ENCODE measurements around the gene ZDHHC12.
"Not testable (repeated sequence)": the region's sequence is repeated elsewhere in the genome, so short reads cannot be mapped to it uniquely, and the experiment has no call there.

ZDHHC12 gene

GRCh38 chr9:128702949-128703615, 20.8 kb downstream of the ZDHHC12 start:
- TF ChIP-seq CTCF (IDR thresholded peaks at IDR 0.05; ENCODE audit: low read depth, low read length) = no peak
- DNase-seq (ENCODE audit: extremely low read depth, low read depth) = no peak

- peak; percentile 75 for TF ChIP-seq CTCF (IDR thresholded peaks at IDR 0.05; ENCODE audit: low read depth, low read length)
- no peak for DNase-seq (ENCODE audit: extremely low read depth, low read depth)
Observed at GRCh38 chr9:128702445-128702948, 21.4 kb downstream of the ZDHHC12 start, which contains the start of gene PKN3. Gene PKN3 (plus strand): TSS chr9:128702503. CDS start chr9:128702916, 413 bp downstream.

- TF ChIP-seq CTCF (IDR thresholded peaks at IDR 0.05; ENCODE audit: low read depth, low read length) = no peak
- DNase-seq (ENCODE audit: extremely low read depth, low read depth) = no peak
Observed at GRCh38 chr9:128701227-128701854, 22.6 kb downstream of the ZDHHC12 start.

- not testable (repeated sequence) for DNase-seq (ENCODE audit: extremely low read depth, low read depth)
Observed at GRCh38 chr9:128699096-128699795, 24.7 kb downstream of the ZDHHC12 start.

- no peak for DNase-seq (ENCODE audit: extremely low read depth, low read depth)
- no peak for TF ChIP-seq CTCF (IDR thresholded peaks at IDR 0.05; ENCODE audit: low read depth, low read length)
Observed at GRCh38 chr9:128696923-128697707, 26.8 kb downstream of the ZDHHC12 start.

- no peak for DNase-seq (ENCODE audit: extremely low read depth, low read depth)
- TF ChIP-seq CTCF (IDR thresholded peaks at IDR 0.05; ENCODE audit: low read depth, low read length) = no peak
Observed at GRCh38 chr9:128694344-128694743, 29.6 kb downstream of the ZDHHC12 start.

GRCh38 chr9:128693738-128694137, 30.2 kb downstream of the ZDHHC12 start:
- not testable (repeated sequence) for DNase-seq (ENCODE audit: extremely low read depth, low read depth)

- no peak for DNase-seq (ENCODE audit: extremely low read depth, low read depth)
- TF ChIP-seq CTCF (IDR thresholded peaks at IDR 0.05; ENCODE audit: low read depth, low read length) = no peak
Observed at GRCh38 chr9:128690684-128691034, 33.3 kb downstream of the ZDHHC12 start.

Measured in AG09319 (cell line).